NCI-H345 (cell line): ENCODE results near the gene TEAD1.
"Not testable (repeated sequence)": the region's sequence is repeated elsewhere in the genome, so short reads cannot be mapped to it uniquely, and the experiment has no call there.

ENCODE experiments used
- DNase-seq: peaks from one replicate; lab custom pipeline; 2025; lab: John Stamatoyannopoulos, UW

TEAD1 gene

GRCh38 chr11:12737024-12737423 lies 62.8 kb downstream of the TEAD1 start:
- no peak for DNase-seq

- no peak for DNase-seq
Measured at GRCh38 chr11:12741671-12742216, 67.5 kb downstream of the TEAD1 start.

- no peak for DNase-seq
Measured at GRCh38 chr11:12743834-12744449, 69.7 kb downstream of the TEAD1 start.

GRCh38 chr11:12744826-12745502 lies 70.7 kb downstream of the TEAD1 start:
- DNase-seq: peak; percentile 16

GRCh38 chr11:12745787-12746186 lies 71.6 kb downstream of the TEAD1 start:
- DNase-seq: no peak

- peak; percentile 96 for DNase-seq
Measured at GRCh38 chr11:12746593-12747097, 72.4 kb downstream of the TEAD1 start.

- no peak for DNase-seq
Measured at GRCh38 chr11:12748561-12748960, 74.3 kb downstream of the TEAD1 start.

GRCh38 chr11:12749442-12749841 lies 75.2 kb downstream of the TEAD1 start:
- DNase-seq: no peak

- no peak for DNase-seq
Measured at GRCh38 chr11:12750181-12750580, 76.0 kb downstream of the TEAD1 start.

GRCh38 chr11:12752868-12753524 lies 78.8 kb downstream of the TEAD1 start:
- DNase-seq: no peak

- no peak for DNase-seq
Measured at GRCh38 chr11:12754021-12754420, 79.8 kb downstream of the TEAD1 start.

GRCh38 chr11:12754582-12755234 lies 80.5 kb downstream of the TEAD1 start:
- DNase-seq: peak; percentile 58

- DNase-seq: peak; percentile 26
Measured at GRCh38 chr11:12755510-12756453, 81.6 kb downstream of the TEAD1 start.

GRCh38 chr11:12756454-12756806 lies 82.2 kb downstream of the TEAD1 start:
- DNase-seq: no peak

GRCh38 chr11:12756867-12757266 lies 82.6 kb downstream of the TEAD1 start:
- DNase-seq: no peak

- no peak for DNase-seq
Measured at GRCh38 chr11:12757416-12757815, 83.2 kb downstream of the TEAD1 start.

- not testable (repeated sequence) for DNase-seq
Measured at GRCh38 chr11:12758117-12758516, 83.9 kb downstream of the TEAD1 start.

GRCh38 chr11:12761029-12761428 lies 86.8 kb downstream of the TEAD1 start:
- no peak for DNase-seq

- DNase-seq: no peak
Measured at GRCh38 chr11:12762278-12762677, 88.1 kb downstream of the TEAD1 start.

- peak; percentile 61 for DNase-seq
Measured at GRCh38 chr11:12762696-12763324, 88.6 kb downstream of the TEAD1 start.
